Activated naive CD4-positive, alpha-beta T cell treated with anti-CD3 and anti-CD28 coated beads for 36 hours (primary cell): Measurements from ENCODE around the gene CRISPLD2. TPM values are rescaled to one million over a fixed set of nuclear protein-coding genes. Genes with fewer than 3 reads are reported as not detected.

Source experiments
- total RNA-seq, 2 experiments: library from RNA; stranded (reverse); gene quantifications; one replicate each; pipeline ENCODE4 v1.2.3, GENCODE V29; 2021

CRISPLD2 gene
- total RNA-seq, 2 experiments from 2014 or later: 0.14 TPM; not detected in 1

Other genes starting within 250 kb of the CRISPLD2 start
- 100 to 1,000 TPM; 325 to 328 TPM for gene COTL1, start 201.9 kb upstream of the CRISPLD2 start, total RNA-seq
- gene KLHL36, start 171.5 kb upstream of the CRISPLD2 start, total RNA-seq: 10 to 100 TPM; 45.7 to 50.3 TPM
- 10 to 100 TPM; 93.9 to 95.2 TPM for gene USP10, start 120.0 kb upstream of the CRISPLD2 start, total RNA-seq
- gene ZDHHC7, start 191.6 kb downstream of the CRISPLD2 start, total RNA-seq: 10 to 100 TPM; 16.6 to 17.9 TPM
- 1 to 10 TPM; 9.7 to 9.8 TPM for gene KIAA0513, start 207.8 kb downstream of the CRISPLD2 start, total RNA-seq